ENCODE results near the gene CDC16.
"Not testable (repeated sequence)": the region's sequence is repeated elsewhere in the genome, so short reads cannot be mapped to it uniquely, and the experiment has no call there.

GRCh38 chr13:114264313-114264712, 29.6 kb downstream of the CDC16 start:
- TF ChIP-seq CTCF (IDR thresholded peaks at IDR 0.05; ENCODE audit: low read length); EZH2 (IDR thresholded peaks at IDR 0.05; ENCODE audit: borderline replicate concordance, low read length): not testable (repeated sequence)
